ENCODE results near the gene TAF11. TPM values are rescaled to one million over a fixed set of nuclear protein-coding genes. Genes with fewer than 3 reads are reported as not detected.

Gene TAF11
- total RNA-seq, 2 experiments from 2014 or later: 28.7 to 32.3 TPM

GRCh38 chr6:34832942-34833341 lies 54.9 kb downstream of the TAF11 start:
- peaks cover 3% of the 10 kb centered on the region for H3K4me1 Mint-ChIP-seq
- H3K4me3 Mint-ChIP-seq: no peak overlapping the region
- CTCF ChIA-PET: interaction anchor here (0.6 kb wide), 1 partner anchor 15 kb away, joined by 3 read pairs; no protein-coding TSS in a partner anchor
- no peaks in the 10 kb centered on the region for H3K9me3 Mint-ChIP-seq (ENCODE audit: low read depth)
- intact Hi-C loops (cut with DNase I, micrococcal nuclease): no loop called here
- H3K36me3 Mint-ChIP-seq (ENCODE audit: low read depth): peaks cover 18% of the 10 kb centered on the region
- POLR2A ChIA-PET: no interaction called here
- no peaks in the 10 kb centered on the region for H3K27me3 Mint-ChIP-seq
- DNase-seq (no peak), ATAC-seq (no peak)
- H3K27ac Mint-ChIP-seq: no peak overlapping the region

- Mint-ChIP-seq H3K36me3 (ENCODE audit: low read depth) (peaks cover 17% of the 10 kb centered on the region), H3K4me1 (no peaks in the 10 kb centered on the region), H3K4me3 (no peak overlapping the region), H3K27me3 (no peaks in the 10 kb centered on the region), H3K27ac (no peak overlapping the region), H3K9me3 (ENCODE audit: low read depth) (no peaks in the 10 kb centered on the region)
- ATAC-seq (no peak), DNase-seq (no peak)
- ChIA-PET POLR2A (no interaction called here), CTCF (no interaction called here)
- intact Hi-C loops (cut with DNase I, micrococcal nuclease): no loop called here
These were observed 58.7 kb downstream of the TAF11 start for GRCh38 chr6:34829137-34829536.

Other genes with a start within 250 kb of the TAF11 start
- gene ILRUN, start 191.3 kb downstream of the TAF11 start, total RNA-seq: 10 to 100 TPM; 56.2 to 66.9 TPM
- 100 to 1,000 TPM; 159 to 268 TPM for gene SNRPC, start 130.5 kb downstream of the TAF11 start, total RNA-seq
- gene BLTP3A, start 96.0 kb downstream of the TAF11 start, total RNA-seq: 10 to 100 TPM; 17.0 to 21.0 TPM
- 1 to 10 TPM; 7.4 to 9.1 TPM for gene ANKS1A, start 1.2 kb upstream of the TAF11 start, total RNA-seq

Measured in activated CD4-positive, alpha-beta T cell treated with anti-CD3 and anti-CD28 coated beads for 36 hours (primary cell).